K562 (cell line): Measurements from ENCODE around the gene HMGN2. TPM values are rescaled to one million over a fixed set of nuclear protein-coding genes. Genes with fewer than 3 reads are reported as not detected.

Source experiments
- ARHGAP35 ChIP-seq: fragments of 450-650 bp; IDR thresholded peaks from 2 replicates; pipeline ENCODE4 v1.6.1; 2018; ENCODE audit not compliant: partially characterized antibody
- COPS2 ChIP-seq: fragments of 450-650 bp; conservative IDR thresholded peaks from 2 replicates; pipeline ENCODE4 v1.6.1; 2016; ENCODE audit warnings: mild to moderate bottlenecking, moderate library complexity
- CREB1 ChIP-seq, 2 experiments: sonication (generic) in 1 of 2; formaldehyde crosslinking in 1 of 2; IDR thresholded peaks; 2 replicates each; pipeline versions ENCODE4 v1.6.1 to v1.8.0; 2012 to 2022; ENCODE audit warnings: inconsistent platforms in 1 of 2, mild to moderate bottlenecking in 1 of 2, missing genetic modification reagents in 1 of 2, moderate library complexity in 1 of 2
- EP300 ChIP-seq: IDR thresholded peaks from 2 replicates; pipeline ENCODE4 v1.6.1; 2012; ENCODE audit warnings: low read length, improper control_type of control experiment
- FOXO4 ChIP-seq: fragments of 450-650 bp; formaldehyde crosslinking; IDR thresholded peaks from 2 replicates; pipeline ENCODE4 v1.4.0; 2020; ENCODE audit warnings: mild to moderate bottlenecking, moderate library complexity
- HDAC3 ChIP-seq: fragments of 450-650 bp; IDR thresholded peaks from 2 replicates; pipeline ENCODE4 v1.6.1; 2018; ENCODE audit warnings: borderline replicate concordance, mild to moderate bottlenecking, moderate library complexity; ENCODE audit not compliant: partially characterized antibody
- HDAC8 ChIP-seq: fragments of 450-650 bp; IDR thresholded peaks from 2 replicates; pipeline ENCODE4 v1.6.1; 2016; ENCODE audit warnings: mild to moderate bottlenecking, missing genetic modification characterization, moderate library complexity, missing compliant biosample characterization
- HNRNPLL ChIP-seq: fragments of 200-400 bp; formaldehyde crosslinking; IDR thresholded peaks from 2 replicates; pipeline ENCODE4 v1.6.1; 2017; ENCODE audit warnings: low read length, low read depth, mild to moderate bottlenecking; ENCODE audit not compliant: poor library complexity, severe bottlenecking
- JUN ChIP-seq, 2 experiments: sonication (generic) in 1 of 2; formaldehyde crosslinking in 1 of 2; IDR thresholded peaks; 2 replicates each; pipeline versions ENCODE4 v1.6.1 to v1.8.0; 2012 to 2022; ENCODE audit warnings: borderline replicate concordance in 2 of 2, mild to moderate bottlenecking in 2 of 2, improper control_type of control experiment in 1 of 2, low read depth in 1 of 2, low read length in 1 of 2, missing genetic modification reagents in 1 of 2
- KAT8 ChIP-seq: fragments of 450-650 bp; IDR thresholded peaks from 2 replicates; pipeline ENCODE4 v1.6.1; 2016; ENCODE audit warnings: low read depth, mild to moderate bottlenecking
- KLF1 ChIP-seq: fragments of 450-650 bp; IDR thresholded peaks from 2 replicates; pipeline ENCODE4 v1.6.1; 2016; ENCODE audit warnings: missing genetic modification characterization, missing compliant biosample characterization
- LCOR ChIP-seq: sonication (generic); formaldehyde crosslinking; IDR thresholded peaks from 2 replicates; pipeline ENCODE4 v1.8.0; 2022; ENCODE audit warnings: mild to moderate bottlenecking, missing genetic modification reagents
- MXD1 ChIP-seq: fragments of 250-450 bp; sonication (Bioruptor Pico); IDR thresholded peaks from 2 replicates; pipeline ENCODE4 v1.8.0; 2021; ENCODE audit warnings: borderline replicate concordance, mild to moderate bottlenecking, moderate library complexity; ENCODE audit not compliant: poor library complexity, severe bottlenecking
- SMAD4 ChIP-seq: fragments of 250-450 bp; sonication (Bioruptor Pico); conservative IDR thresholded peaks from 2 replicates; pipeline ENCODE4 v1.8.0; 2021; ENCODE audit warnings: inconsistent platforms, mild to moderate bottlenecking, moderate library complexity
- TCFL5 ChIP-seq: fragments of 250-450 bp; sonication (Bioruptor Pico); conservative IDR thresholded peaks from 2 replicates; pipeline ENCODE4 v1.6.1; 2021; ENCODE audit warnings: mild to moderate bottlenecking, moderate library complexity, matching md5 sums
- TFAM ChIP-seq: fragments of 250-450 bp; sonication (Bioruptor Pico); conservative IDR thresholded peaks from 2 replicates; pipeline ENCODE4 v1.5.0; 2021; ENCODE audit warnings: mild to moderate bottlenecking, moderate library complexity
- TOE1 ChIP-seq, 2 experiments: fragments of 450-650 bp in 1 of 2; sonication (generic) in 1 of 2; formaldehyde crosslinking in 1 of 2; IDR thresholded peaks; 2 replicates each; pipeline versions ENCODE4 v1.7.1 to v1.8.0; 2016 to 2022; ENCODE audit warnings: borderline replicate concordance in 2 of 2, mild to moderate bottlenecking in 2 of 2, antibody characterized with exemption in 1 of 2, inconsistent platforms in 1 of 2, low read depth in 1 of 2, missing genetic modification reagents in 1 of 2, moderate library complexity in 1 of 2
- U2AF2 ChIP-seq: fragments of 200-400 bp; formaldehyde crosslinking; optimal IDR thresholded peaks from 2 replicates; pipeline ENCODE3; 2017; ENCODE audit warnings: low read depth, mild to moderate bottlenecking, low read length
- WHSC1 ChIP-seq: IDR thresholded peaks from one replicate; pipeline ENCODE4 v1.6.1; 2012; ENCODE audit warnings: low read length, control low read depth, inconsistent platforms
- ZNF197 ChIP-seq: fragments of 200-800 bp; sonication (Bioruptor generic); IDR thresholded peaks from 2 replicates; pipeline ENCODE4 v1.6.1; 2016; ENCODE audit warnings: low read depth, missing genetic modification characterization, missing compliant biosample characterization
- ZNF217 ChIP-seq: sonication (generic); formaldehyde crosslinking; IDR thresholded peaks from 2 replicates; pipeline ENCODE4 v1.8.0; 2022; ENCODE audit warnings: mild to moderate bottlenecking, missing genetic modification reagents
- ZNF324 ChIP-seq: fragments of 250-450 bp; sonication (Bioruptor Pico); IDR thresholded peaks from 2 replicates; pipeline ENCODE4 v1.4.0; 2020; ENCODE audit warnings: mild to moderate bottlenecking
- ZNF512 ChIP-seq: IDR thresholded peaks from 2 replicates; pipeline ENCODE4 v1.6.1; 2016; ENCODE audit warnings: missing genetic modification characterization, missing compliant biosample characterization
- ZSCAN32 ChIP-seq: fragments of 450-650 bp; formaldehyde crosslinking; IDR thresholded peaks from 2 replicates; pipeline ENCODE4 v1.4.0; 2020; ENCODE audit warnings: mild to moderate bottlenecking, moderate library complexity
- polyA plus RNA-seq, 8 experiments: library from polyadenylated mRNA; depleted of rRNA in 4 of 8; stranded (reverse) in 5 of 8; unstranded in 3 of 8; fragments of >200 nt; fragmentation: Nextera tagmentation in 2 of 8; fragmentation: Illumina TruSeq in 1 of 8; extraction: Ambion mirVana in 2 of 8; extraction: Trizol in 1 of 8; gene quantifications; 2 replicates each; pipeline versions ENCODE4 v1.2.1 to v1.2.3, GENCODE V29; 2011 to 2014; ENCODE audit warnings: inconsistent platforms in 1 of 8, missing spikeins in 1 of 8
- total RNA-seq, 7 experiments: library from RNA; depleted of rRNA in 6 of 7; stranded (reverse); fragments of >200 nt in 6 of 7; fragmentation: Illumina TruSeq in 2 of 7; extraction: Trizol in 2 of 7; gene quantifications; 2 replicates each; pipeline versions ENCODE4 v1.2.1 to v1.2.3, GENCODE V29; 2011 to 2021; ENCODE audit warnings: low replicate concordance in 1 of 7

Gene HMGN2
- total and polyA plus RNA-seq, 9 of the 15 experiments (the other 6 are each of a cell fraction or from before 2014, with no cell fraction given): 370 to 1,354 (median 965) TPM

GRCh38 chr1:26471498-26472319, 531 bp upstream of the HMGN2 start (continued):
- TF ChIP-seq FOXO4 (CRISPR knock-in tag) (no peak), TCFL5 (CRISPR knock-in tag) (no peak), WHSC1 (no peak), LCOR (CRISPR knock-in tag) (peak; percentile 40; the same call in 1 of the 2 replicates), ARHGAP35 (no peak), HNRNPLL (peak; percentile 42), EP300 (no peak), SMAD4 (CRISPR knock-in tag) (peak; percentile 23; the same call in 1 of the 2 replicates), ZNF217 (no peak), MXD1 (CRISPR knock-in tag) (no peak), COPS2 (no peak), ZNF197 (CRISPR knock-in tag) (no peak), CREB1 (IDR thresholded peaks at IDR 0.05) (peak; percentile 32; the same call in 1 of the 2 replicates), CREB1 (CRISPR knock-in tag; IDR thresholded peaks at IDR 0.05) (peak; percentile 58; the same call in 1 of the 2 replicates), JUN (IDR thresholded peaks at IDR 0.05; ENCODE audit: borderline replicate concordance, low read depth, low read length) (0 out of 2 replicates have a peak, but pooled peaks have one; percentile 5), JUN (CRISPR knock-in tag; IDR thresholded peaks at IDR 0.05; ENCODE audit: borderline replicate concordance) (no peak), TOE1 (IDR thresholded peaks at IDR 0.05; ENCODE audit: borderline replicate concordance) (no peak), TOE1 (CRISPR knock-in tag; IDR thresholded peaks at IDR 0.05; ENCODE audit: borderline replicate concordance, low read depth) (0 out of 2 replicates have a peak, but pooled peaks have one; percentile 85), KAT8 (no peak), ZNF324 (CRISPR knock-in tag) (0 out of 2 replicates have a peak, but pooled peaks have one; percentile 6), ZSCAN32 (no peak), TFAM (no peak), U2AF2 (no peak), HDAC8 (no peak), ZNF512 (tag) (no peak), KLF1 (no peak), HDAC3 (no peak)
